Measurements from ENCODE around the gene TOMM34.

- no peak for TF ChIP-seq CTCF (IDR thresholded peaks at IDR 0.05)
- TF ChIP-seq EZH2 (IDR thresholded peaks at IDR 0.05): no peak
- no peak for TF ChIP-seq EZH2phosphoT487 (IDR thresholded peaks at IDR 0.05)
Measured at GRCh38 chr20:44938637-44939036, 21.6 kb downstream of the TOMM34 start.
